Lower lobe of right lung (tissue), 2 donors: Measurements from ENCODE around the gene TM4SF20. TPM values are rescaled to one million over a fixed set of nuclear protein-coding genes. Genes with fewer than 3 reads are reported as not detected.

Experiments
- ATAC-seq, 2 donors: fragments of 200-7000 bp; cut with Tn5 transposase; one replicate each; pipeline ENCODE4 v1.9.1; 2020 to 2022; ENCODE audit warnings: mild to moderate bottlenecking in 2 of 2, moderate library complexity in 2 of 2
- DNase-seq: peaks from one replicate; pipeline ENCODE4 v3.0.0-alpha.2; 2020
- H3K27ac ChIP-seq: fragments of 200-600 bp; one replicate; pipeline ENCODE4 v1.8.0; 2022
- H3K27me3 ChIP-seq: fragments of 200-600 bp; one replicate; pipeline ENCODE4 v1.8.0; 2022; ENCODE audit warnings: low read depth
- H3K36me3 ChIP-seq: fragments of 200-600 bp; one replicate; pipeline ENCODE4 v1.8.0; 2022; ENCODE audit warnings: mild to moderate bottlenecking
- H3K4me1 ChIP-seq: fragments of 200-600 bp; one replicate; pipeline ENCODE4 v1.8.0; 2022
- H3K4me3 ChIP-seq: fragments of 200-600 bp; one replicate; pipeline ENCODE4 v1.8.0; 2022; ENCODE audit warnings: mild to moderate bottlenecking
- H3K9me3 ChIP-seq: fragments of 200-600 bp; one replicate; pipeline ENCODE4 v1.8.0; 2022
- intact Hi-C: fragments of 100-400 bp; cut with DNase I; formaldehyde crosslinking; loops from one replicate; pipeline ENCODE4 v1.11.0; 2022
- total RNA-seq: library from RNA; stranded (reverse); fragmentation: NEBNext Ultra II Directional; extraction: Animal tissue kit (Norgen Biotek cat#: 25700); gene quantifications from one replicate; pipeline ENCODE4 v1.2.1, GENCODE V29; 2021
- TF ChIP-seq, protein P1 (sequence below): fragments of 200-600 bp; IDR thresholded peaks from one replicate; pipeline ENCODE4 v1.8.0; 2022; ENCODE audit warnings: antibody characterized with exemption, mild to moderate bottlenecking
- donor health status: DM: no; HTN: yes; CAD: no; lungs with severe emphysema.

TM4SF20 gene
- total RNA-seq, 1 donor from 2014 or later: not detected

DNA sequence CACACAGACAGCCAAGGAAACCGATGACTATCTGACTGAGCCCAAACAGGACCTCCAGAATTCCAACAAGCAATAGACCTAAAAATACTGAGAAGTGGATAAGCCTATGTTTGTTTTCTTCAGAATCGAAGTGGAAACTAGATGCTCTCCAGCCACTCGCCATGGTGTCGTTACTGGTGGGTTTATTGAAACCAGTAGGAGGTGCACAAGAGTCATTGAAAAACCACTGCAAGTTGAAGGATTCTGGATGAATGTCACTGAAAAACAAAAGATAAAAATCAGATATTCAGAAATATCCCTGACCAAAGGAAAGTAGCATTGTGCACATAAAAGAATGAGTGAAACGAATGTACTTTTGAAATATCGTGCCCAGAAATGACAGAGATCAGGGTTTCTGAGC is 15.3 kb downstream of the TM4SF20 start:
- no peak overlapping the region for H3K4me3 ChIP-seq
- H3K27ac ChIP-seq: no peak overlapping the region
- DNase-seq (no peak), ATAC-seq (no peak)
- TF ChIP-seq, protein P1, sequence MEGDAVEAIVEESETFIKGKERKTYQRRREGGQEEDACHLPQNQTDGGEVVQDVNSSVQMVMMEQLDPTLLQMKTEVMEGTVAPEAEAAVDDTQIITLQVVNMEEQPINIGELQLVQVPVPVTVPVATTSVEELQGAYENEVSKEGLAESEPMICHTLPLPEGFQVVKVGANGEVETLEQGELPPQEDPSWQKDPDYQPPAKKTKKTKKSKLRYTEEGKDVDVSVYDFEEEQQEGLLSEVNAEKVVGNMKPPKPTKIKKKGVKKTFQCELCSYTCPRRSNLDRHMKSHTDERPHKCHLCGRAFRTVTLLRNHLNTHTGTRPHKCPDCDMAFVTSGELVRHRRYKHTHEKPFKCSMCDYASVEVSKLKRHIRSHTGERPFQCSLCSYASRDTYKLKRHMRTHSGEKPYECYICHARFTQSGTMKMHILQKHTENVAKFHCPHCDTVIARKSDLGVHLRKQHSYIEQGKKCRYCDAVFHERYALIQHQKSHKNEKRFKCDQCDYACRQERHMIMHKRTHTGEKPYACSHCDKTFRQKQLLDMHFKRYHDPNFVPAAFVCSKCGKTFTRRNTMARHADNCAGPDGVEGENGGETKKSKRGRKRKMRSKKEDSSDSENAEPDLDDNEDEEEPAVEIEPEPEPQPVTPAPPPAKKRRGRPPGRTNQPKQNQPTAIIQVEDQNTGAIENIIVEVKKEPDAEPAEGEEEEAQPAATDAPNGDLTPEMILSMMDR: peak; percentile 21
- intact Hi-C loops: no loop called here
- H3K27me3 ChIP-seq: no peaks in the 10 kb centered on the region
- H3K9me3 ChIP-seq: no peaks in the 10 kb centered on the region
- peaks cover 12% of the 10 kb centered on the region for H3K4me1 ChIP-seq
- H3K36me3 ChIP-seq: peaks cover 14% of the 10 kb centered on the region

- Histone ChIP-seq H3K4me3 (no peak overlapping the region), H3K27ac (no peak overlapping the region), H3K36me3 (peaks cover 48% of the 10 kb centered on the region), H3K9me3 (no peaks in the 10 kb centered on the region), H3K4me1 (no peaks in the 10 kb centered on the region), H3K27me3 (no peaks in the 10 kb centered on the region)
- intact Hi-C loops: no loop called here
- no peak for DNase-seq
- TF ChIP-seq, protein P1: no peak
- no peak for ATAC-seq
Observed at GRCh38 chr2:227360351-227360750, 18.8 kb downstream of the TM4SF20 start.

DNA sequence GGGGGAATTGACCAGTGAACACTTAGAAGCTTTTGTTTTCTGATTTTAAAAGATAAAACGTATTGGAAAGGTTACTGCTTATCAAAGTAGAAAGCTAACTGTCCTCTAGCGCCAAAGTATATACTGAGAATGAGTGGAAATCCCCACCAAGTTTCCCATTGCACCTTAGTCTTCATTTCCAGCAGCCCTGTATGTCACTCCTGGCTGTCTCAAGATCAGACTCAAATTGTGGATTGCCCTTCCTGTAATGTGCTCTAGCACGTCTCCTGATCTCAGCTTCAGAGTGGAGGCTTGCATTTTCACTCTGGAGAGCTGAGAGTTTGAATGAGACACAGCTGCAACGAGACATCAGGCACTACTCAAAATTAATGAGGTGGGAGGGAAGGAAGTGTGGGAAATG is 27.5 kb downstream of the TM4SF20 start:
- no peak overlapping the region for H3K27ac ChIP-seq
- no peaks in the 10 kb centered on the region for H3K27me3 ChIP-seq
- TF ChIP-seq, protein P1: no peak
- no peaks in the 10 kb centered on the region for H3K4me1 ChIP-seq
- no peak overlapping the region for H3K4me3 ChIP-seq
- peaks cover 50% of the 10 kb centered on the region for H3K36me3 ChIP-seq
- intact Hi-C loops: no loop called here
- ATAC-seq (no peak), DNase-seq (no peak)
- no peaks in the 10 kb centered on the region for H3K9me3 ChIP-seq

DNA sequence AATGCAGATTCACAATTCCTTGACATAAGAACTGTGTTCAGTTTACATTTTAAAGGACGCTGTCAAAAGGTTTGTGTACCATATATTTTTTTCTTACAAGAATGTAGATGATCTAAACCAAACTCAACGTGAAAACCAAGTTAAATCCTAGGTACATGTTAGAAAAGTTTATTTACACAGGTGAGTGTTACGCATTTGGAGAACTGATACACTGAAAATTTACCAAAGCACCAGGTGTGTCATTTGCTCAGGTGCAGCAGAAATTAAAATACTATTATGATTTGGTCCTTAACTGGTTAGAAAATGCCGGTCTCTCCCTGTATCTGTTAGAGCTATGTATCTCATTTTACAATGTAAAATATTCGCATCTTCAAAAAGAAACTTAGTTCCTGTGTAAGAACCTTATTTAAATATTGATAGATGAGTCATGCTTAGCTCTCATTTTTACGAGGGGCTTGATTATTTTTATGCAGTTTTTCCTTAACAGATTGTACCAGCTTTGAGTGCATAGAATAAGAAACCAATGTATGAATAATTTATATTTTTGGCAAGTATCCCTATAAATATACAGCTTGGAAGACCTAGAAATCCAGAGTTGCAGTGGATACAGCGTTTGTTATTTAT is 29.0 kb downstream of the TM4SF20 start:
- Histone ChIP-seq H3K4me1 (no peaks in the 10 kb centered on the region), H3K27me3 (no peaks in the 10 kb centered on the region), H3K4me3 (no peak overlapping the region), H3K9me3 (no peaks in the 10 kb centered on the region), H3K27ac (no peak overlapping the region), H3K36me3 (peaks cover 37% of the 10 kb centered on the region)
- ATAC-seq: no peak
- no peak for DNase-seq
- intact Hi-C loops: no loop called here
- TF ChIP-seq, protein P1: no peak

DNA sequence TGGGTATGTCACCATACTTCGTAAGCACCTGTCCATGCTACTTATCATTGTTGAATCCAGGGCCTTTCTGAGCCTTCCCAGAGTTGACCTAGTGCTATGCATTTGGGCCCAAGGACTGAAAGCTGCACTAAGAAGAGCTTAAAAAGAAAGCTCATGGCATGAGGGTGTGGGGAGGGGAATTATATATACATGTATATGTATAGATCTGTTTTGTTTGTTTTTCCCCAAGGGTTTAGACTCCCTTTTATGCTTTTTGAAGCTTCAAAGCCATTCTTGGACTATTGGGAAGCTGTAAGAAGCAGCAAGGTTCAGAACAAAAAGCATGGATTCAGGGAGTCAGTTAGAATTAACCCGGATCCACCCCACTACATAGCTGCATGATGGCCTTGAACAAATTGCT is 30.8 kb downstream of the TM4SF20 start:
- no peaks in the 10 kb centered on the region for H3K9me3 ChIP-seq
- ATAC-seq (no peak), DNase-seq (no peak)
- TF ChIP-seq, protein P1: no peak
- intact Hi-C loops: no loop called here
- H3K27ac ChIP-seq: no peak overlapping the region
- no peak overlapping the region for H3K4me3 ChIP-seq
- H3K4me1 ChIP-seq: no peaks in the 10 kb centered on the region
- H3K27me3 ChIP-seq: no peaks in the 10 kb centered on the region
- peaks cover 28% of the 10 kb centered on the region for H3K36me3 ChIP-seq
